SK-N-SH treated with all-trans-retinoic acid at 6 μM for 48 hours (cell line): ENCODE results near the gene PRKCE.

ENCODE experiments used
- ARNTL ChIP-seq: fragments of 450-650 bp; formaldehyde crosslinking; IDR thresholded peaks from 2 replicates; pipeline ENCODE4 v1.5.0; 2020; ENCODE audit warnings: low read depth, mild to moderate bottlenecking, moderate library complexity, borderline replicate concordance
- BACH2 ChIP-seq: fragments of 250-450 bp; sonication (Bioruptor Pico); IDR thresholded peaks from 2 replicates; pipeline ENCODE4 v1.9.0; 2021; ENCODE audit warnings: mild to moderate bottlenecking, borderline replicate concordance
- CREB5 ChIP-seq: fragments of 250-450 bp; sonication (Bioruptor Pico); IDR thresholded peaks from 2 replicates; pipeline ENCODE4 v1.5.1; 2020; ENCODE audit warnings: low read depth, mild to moderate bottlenecking, moderate library complexity
- CSDC2 ChIP-seq: fragments of 250-450 bp; sonication (Bioruptor Pico); IDR thresholded peaks from 2 replicates; pipeline ENCODE4 v1.5.0; 2020; ENCODE audit warnings: mild to moderate bottlenecking, moderate library complexity
- CSRNP3 ChIP-seq: fragments of 250-450 bp; sonication (Bioruptor Pico); IDR thresholded peaks from 2 replicates; pipeline ENCODE4 v1.5.1; 2021; ENCODE audit warnings: mild to moderate bottlenecking, moderate library complexity
- ESRRG ChIP-seq: fragments of 250-450 bp; sonication (Bioruptor Pico); IDR thresholded peaks from 2 replicates; pipeline ENCODE4 v1.6.1; 2021; ENCODE audit warnings: mild to moderate bottlenecking
- GLIS3 ChIP-seq: fragments of 250-450 bp; sonication (Bioruptor Pico); IDR thresholded peaks from 2 replicates; pipeline ENCODE4 v1.5.0; 2020; ENCODE audit warnings: mild to moderate bottlenecking, moderate library complexity
- ISL1 ChIP-seq: fragments of 250-450 bp; sonication (Bioruptor Pico); IDR thresholded peaks from 2 replicates; pipeline ENCODE4 v2.1.2; 2022; ENCODE audit warnings: mild to moderate bottlenecking, moderate library complexity
- PATZ1 ChIP-seq: fragments of 250-450 bp; sonication (Bioruptor Pico); IDR thresholded peaks from 2 replicates; pipeline ENCODE4 v1.8.0; 2020; ENCODE audit warnings: mild to moderate bottlenecking, moderate library complexity, borderline replicate concordance
- POU6F1 ChIP-seq: fragments of 250-450 bp; sonication (Bioruptor Pico); IDR thresholded peaks from 2 replicates; pipeline ENCODE4 v1.8.0; 2021; ENCODE audit warnings: low read depth, mild to moderate bottlenecking, moderate library complexity, borderline replicate concordance
- TSHZ2 ChIP-seq: fragments of 250-450 bp; sonication (Bioruptor Pico); IDR thresholded peaks from 2 replicates; pipeline ENCODE4 v1.5.0; 2020; ENCODE audit warnings: mild to moderate bottlenecking, moderate library complexity
- ZFP30 ChIP-seq: fragments of 450-650 bp; formaldehyde crosslinking; IDR thresholded peaks from 2 replicates; pipeline ENCODE4 v1.5.0; 2022; ENCODE audit warnings: mild to moderate bottlenecking, moderate library complexity
- ZNF565 ChIP-seq: fragments of 450-650 bp; formaldehyde crosslinking; conservative IDR thresholded peaks from 2 replicates; pipeline ENCODE4 v1.5.0; 2020; ENCODE audit warnings: low read depth, mild to moderate bottlenecking, moderate library complexity

GRCh38 chr2:46045888-46046287 lies 394.4 kb downstream of the PRKCE start:
- TF ChIP-seq TSHZ2 (CRISPR knock-in tag), result no peak
- TF ChIP-seq GLIS3 (CRISPR knock-in tag), result no peak
- no peak for TF ChIP-seq ZNF565 (CRISPR knock-in tag)
- no peak for TF ChIP-seq CSRNP3 (CRISPR knock-in tag)
- TF ChIP-seq CREB5 (CRISPR knock-in tag), result no peak
- TF ChIP-seq ZFP30 (CRISPR knock-in tag), result no peak
- TF ChIP-seq BACH2 (CRISPR knock-in tag), result no peak
- no peak for TF ChIP-seq PATZ1 (CRISPR knock-in tag)
- TF ChIP-seq ESRRG (CRISPR knock-in tag), result no peak
- TF ChIP-seq CSDC2, result no peak
- TF ChIP-seq ISL1 (CRISPR knock-in tag), result no peak
- TF ChIP-seq ARNTL (CRISPR knock-in tag), result no peak
- TF ChIP-seq POU6F1 (CRISPR knock-in tag), result no peak
